ENCODE measurements around the gene TLE4. TPM values are rescaled to one million over a fixed set of nuclear protein-coding genes. Genes with fewer than 3 reads are reported as not detected.

Gene TLE4
- total RNA-seq, 2 donors from 2014 or later, result 9.7 to 130 TPM

DNA sequence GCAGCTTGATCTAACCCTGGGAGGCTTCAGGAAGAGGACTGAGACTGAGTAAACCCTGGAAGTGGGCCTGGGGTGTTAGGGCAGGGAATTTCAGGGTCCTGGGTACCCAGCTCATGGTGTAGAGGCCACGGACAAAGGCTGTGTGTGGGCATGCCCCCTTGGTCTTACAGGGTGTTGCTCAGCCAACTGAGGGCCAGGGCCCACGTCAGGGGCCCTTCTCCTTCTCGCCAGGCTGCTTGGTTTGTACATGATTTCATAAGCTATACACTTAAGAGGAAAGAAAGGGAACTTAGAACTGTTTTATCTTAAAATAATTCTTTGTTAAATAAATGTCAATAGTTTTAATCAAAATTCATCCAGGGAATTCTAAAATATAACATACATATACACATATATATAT lies 95.4 kb downstream of the TLE4 start:
- Histone ChIP-seq H3K27ac (no peak overlapping the region), H3K36me3 (no peaks in the 10 kb centered on the region), H3K4me3 (no peak overlapping the region), H3K4me1 (replicated peaks) (no peaks in the 10 kb centered on the region), H3K27me3 (replicated peaks; ENCODE audit: insufficient read depth) (no peaks in the 10 kb centered on the region), H3K9me3 (no peaks in the 10 kb centered on the region)
- WGBS, result 95% methylated on average over 3 of the region's 3 CpGs
- intact Hi-C loops (cut with DNase I), result no loop called here
- no peak for DNase-seq (ENCODE audit: low spot score)
- TF ChIP-seq, protein P1, sequence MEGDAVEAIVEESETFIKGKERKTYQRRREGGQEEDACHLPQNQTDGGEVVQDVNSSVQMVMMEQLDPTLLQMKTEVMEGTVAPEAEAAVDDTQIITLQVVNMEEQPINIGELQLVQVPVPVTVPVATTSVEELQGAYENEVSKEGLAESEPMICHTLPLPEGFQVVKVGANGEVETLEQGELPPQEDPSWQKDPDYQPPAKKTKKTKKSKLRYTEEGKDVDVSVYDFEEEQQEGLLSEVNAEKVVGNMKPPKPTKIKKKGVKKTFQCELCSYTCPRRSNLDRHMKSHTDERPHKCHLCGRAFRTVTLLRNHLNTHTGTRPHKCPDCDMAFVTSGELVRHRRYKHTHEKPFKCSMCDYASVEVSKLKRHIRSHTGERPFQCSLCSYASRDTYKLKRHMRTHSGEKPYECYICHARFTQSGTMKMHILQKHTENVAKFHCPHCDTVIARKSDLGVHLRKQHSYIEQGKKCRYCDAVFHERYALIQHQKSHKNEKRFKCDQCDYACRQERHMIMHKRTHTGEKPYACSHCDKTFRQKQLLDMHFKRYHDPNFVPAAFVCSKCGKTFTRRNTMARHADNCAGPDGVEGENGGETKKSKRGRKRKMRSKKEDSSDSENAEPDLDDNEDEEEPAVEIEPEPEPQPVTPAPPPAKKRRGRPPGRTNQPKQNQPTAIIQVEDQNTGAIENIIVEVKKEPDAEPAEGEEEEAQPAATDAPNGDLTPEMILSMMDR (IDR thresholded peaks at IDR 0.05), result no peak
- TF ChIP-seq POLR2AphosphoS5 (IDR thresholded peaks at IDR 0.05) (no peak), POLR2A (IDR thresholded peaks at IDR 0.05) (no peak)

DNA sequence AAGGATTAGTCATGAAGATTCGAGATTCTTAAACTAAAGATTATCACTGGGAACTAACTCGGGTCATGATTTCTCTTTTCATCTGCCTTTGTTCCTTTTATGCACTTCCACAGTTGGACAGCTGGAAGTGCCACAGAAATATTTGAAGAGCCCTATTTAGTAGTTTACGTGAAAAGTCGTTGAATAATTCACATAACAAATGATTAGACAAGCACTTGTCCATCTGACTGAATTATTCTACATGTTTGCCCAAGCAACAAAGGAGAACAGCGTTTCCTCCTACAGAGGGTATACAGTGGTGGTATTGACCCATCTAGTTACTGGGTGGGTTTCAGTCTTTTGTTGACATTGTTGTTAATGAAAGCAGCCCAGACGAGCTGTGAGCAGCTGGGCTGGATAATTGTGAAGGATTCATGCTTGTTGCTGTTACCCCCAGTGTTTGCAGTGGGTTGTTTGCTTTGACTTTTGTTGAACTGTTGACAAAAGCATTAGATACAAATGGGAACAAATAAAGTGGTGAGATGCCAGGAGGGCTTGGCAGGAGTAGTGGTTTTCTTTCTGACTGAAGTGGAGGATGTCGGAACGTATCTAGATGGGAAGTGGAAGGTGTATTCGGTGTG lies 96.2 kb downstream of the TLE4 start:
- 60% methylated on average over 9 of the region's 9 CpGs for WGBS
- no peaks in the 10 kb centered on the region for H3K27me3 ChIP-seq (replicated peaks; ENCODE audit: insufficient read depth)
- H3K36me3 ChIP-seq, result no peaks in the 10 kb centered on the region
- TF ChIP-seq, protein P1 (IDR thresholded peaks at IDR 0.05), result no peak
- TF ChIP-seq POLR2A (IDR thresholded peaks at IDR 0.05), result no peak
- peak; percentile 44 for TF ChIP-seq POLR2AphosphoS5 (IDR thresholded peaks at IDR 0.05)
- no peaks in the 10 kb centered on the region for H3K9me3 ChIP-seq
- H3K4me1 ChIP-seq (replicated peaks), result no peaks in the 10 kb centered on the region
- no peak overlapping the region for H3K4me3 ChIP-seq
- intact Hi-C loops (cut with DNase I), result no loop called here
- no peak overlapping the region for H3K27ac ChIP-seq
- peak; percentile 46 for DNase-seq (ENCODE audit: low spot score)

DNA sequence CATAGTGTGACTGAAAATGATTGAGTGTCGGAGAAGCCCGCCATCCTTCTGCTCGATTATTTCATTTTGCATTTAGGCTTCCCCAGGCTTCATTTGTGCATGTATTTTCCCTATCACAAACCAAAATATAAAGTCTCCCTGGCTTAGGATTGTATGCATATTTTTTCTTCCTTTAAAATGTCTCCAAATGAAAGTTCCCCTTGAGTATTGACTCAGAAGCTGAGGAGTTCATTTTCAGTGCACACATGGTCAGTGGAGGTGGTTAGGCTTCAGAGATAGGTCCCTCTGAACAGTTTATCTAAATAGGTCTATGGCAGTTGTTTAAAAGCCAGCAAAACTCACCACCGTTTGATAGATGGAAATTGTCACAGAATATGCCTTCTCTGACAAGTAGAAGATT lies 97.2 kb downstream of the TLE4 start:
- no peaks in the 10 kb centered on the region for H3K9me3 ChIP-seq
- H3K27ac ChIP-seq, result no peak overlapping the region
- no peak overlapping the region for H3K4me3 ChIP-seq
- WGBS, result 93% methylated on average over 4 of the region's 4 CpGs
- DNase-seq (ENCODE audit: low spot score), result no peak
- no peaks in the 10 kb centered on the region for H3K36me3 ChIP-seq
- H3K27me3 ChIP-seq (replicated peaks; ENCODE audit: insufficient read depth), result no peaks in the 10 kb centered on the region
- H3K4me1 ChIP-seq (replicated peaks), result no peaks in the 10 kb centered on the region
- no peak for TF ChIP-seq POLR2AphosphoS5 (IDR thresholded peaks at IDR 0.05)
- TF ChIP-seq, protein P1 (IDR thresholded peaks at IDR 0.05), result no peak
- intact Hi-C loops (cut with DNase I), result no loop called here

DNA sequence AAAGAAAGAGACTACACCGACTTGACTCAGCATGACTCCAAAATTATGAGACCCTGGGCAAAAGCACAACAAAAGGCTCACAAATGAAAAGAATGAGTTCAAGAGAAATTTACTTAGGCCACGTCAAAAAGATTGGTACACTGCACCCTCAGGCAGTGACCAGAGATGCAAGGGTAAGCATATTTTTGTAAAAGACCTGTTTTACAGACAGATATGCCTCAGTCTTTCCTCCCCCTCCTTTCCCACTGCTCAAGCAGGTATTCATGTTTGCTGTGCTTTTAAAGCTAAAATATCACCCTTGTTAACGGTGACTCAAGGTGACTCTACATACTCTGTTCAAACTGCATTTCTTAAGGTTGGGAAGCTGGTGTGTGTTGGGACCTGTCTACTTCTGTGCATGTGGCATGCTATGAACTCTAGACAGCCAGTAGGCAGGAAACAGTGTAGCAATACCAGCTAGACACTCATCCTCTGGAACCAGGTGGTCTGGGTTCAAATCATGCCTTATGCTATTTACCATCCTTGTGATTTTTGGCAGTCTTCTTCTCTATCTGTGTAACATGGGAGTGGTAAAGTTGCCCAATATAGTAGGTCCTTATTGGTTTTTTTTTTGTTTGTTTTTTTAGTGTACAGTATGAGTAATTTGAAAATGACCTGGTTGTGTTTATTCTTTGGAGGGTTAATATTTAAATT lies 98.7 kb downstream of the TLE4 start:
- intact Hi-C loops (cut with DNase I), result no loop called here
- H3K4me3 ChIP-seq, result no peak overlapping the region
- H3K36me3 ChIP-seq, result no peaks in the 10 kb centered on the region
- no peaks in the 10 kb centered on the region for H3K9me3 ChIP-seq
- WGBS, result 53% methylated on average over 3 of the region's 3 CpGs
- H3K27ac ChIP-seq, result no peak overlapping the region
- DNase-seq (ENCODE audit: low spot score), result no peak
- TF ChIP-seq POLR2A (IDR thresholded peaks at IDR 0.05), result no peak
- TF ChIP-seq, protein P1 (IDR thresholded peaks at IDR 0.05), result no peak
- H3K27me3 ChIP-seq (replicated peaks; ENCODE audit: insufficient read depth), result no peaks in the 10 kb centered on the region
- no peaks in the 10 kb centered on the region for H3K4me1 ChIP-seq (replicated peaks)

DNA sequence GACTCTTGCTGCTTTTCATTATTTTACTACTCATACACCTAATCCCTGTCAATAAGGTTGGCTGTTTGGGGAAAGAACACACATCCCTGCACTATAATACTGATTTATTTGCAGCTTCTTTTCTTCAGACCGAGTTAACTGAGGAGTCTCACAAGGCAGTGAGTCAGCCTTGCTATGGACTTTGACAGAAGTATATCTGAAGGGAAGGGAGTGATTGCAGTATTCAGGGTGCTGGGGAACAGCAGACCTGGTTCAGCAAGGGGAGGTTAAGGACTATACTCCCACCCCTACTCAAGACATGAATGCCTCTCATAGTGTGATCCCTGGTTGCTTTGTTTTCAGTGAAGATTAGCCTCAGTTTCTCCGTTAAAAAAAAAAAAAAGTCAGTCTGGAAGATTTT lies 99.8 kb downstream of the TLE4 start:
- intact Hi-C loops (cut with DNase I), result no loop called here
- H3K27ac ChIP-seq, result no peak overlapping the region
- TF ChIP-seq, protein P1 (IDR thresholded peaks at IDR 0.05), result no peak
- TF ChIP-seq POLR2AphosphoS5 (IDR thresholded peaks at IDR 0.05) (no peak), POLR2A (IDR thresholded peaks at IDR 0.05) (no peak)

More for the DNA sequence above, 99.8 kb downstream of the TLE4 start:
- H3K36me3 ChIP-seq, result no peaks in the 10 kb centered on the region
- DNase-seq (ENCODE audit: low spot score), result no peak
- 74% methylated on average over 2 of the region's 2 CpGs for whole genome bisulfite sequencing
- H3K9me3 ChIP-seq, result no peaks in the 10 kb centered on the region
- no peak overlapping the region for H3K4me3 ChIP-seq
- no peaks in the 10 kb centered on the region for H3K27me3 ChIP-seq (replicated peaks; ENCODE audit: insufficient read depth)
- no peaks in the 10 kb centered on the region for H3K4me1 ChIP-seq (replicated peaks)

All from prostate gland (tissue), 2 donors.